Measurements from ENCODE around the gene INPP1.

DNA sequence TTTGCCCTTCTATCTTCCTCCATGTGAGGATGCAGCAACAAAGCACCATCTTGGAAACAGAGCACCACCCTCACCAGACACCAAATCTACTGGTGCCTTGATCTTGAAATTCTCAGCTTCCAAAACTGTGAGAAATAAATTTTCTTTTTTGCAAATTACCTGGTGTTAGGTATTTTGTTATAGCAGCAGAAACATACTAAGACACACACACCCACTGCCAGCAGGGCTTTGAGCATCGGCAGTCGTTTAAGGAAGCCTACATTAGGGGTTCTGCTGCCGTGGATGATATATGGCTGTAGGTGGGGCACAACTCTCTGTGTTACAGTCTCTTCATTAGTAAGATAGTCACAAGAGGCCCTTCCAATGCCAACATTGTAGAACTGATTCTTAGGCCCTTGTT lies 44.0 kb downstream of the INPP1 start:
- TF ChIP-seq, protein P1, sequence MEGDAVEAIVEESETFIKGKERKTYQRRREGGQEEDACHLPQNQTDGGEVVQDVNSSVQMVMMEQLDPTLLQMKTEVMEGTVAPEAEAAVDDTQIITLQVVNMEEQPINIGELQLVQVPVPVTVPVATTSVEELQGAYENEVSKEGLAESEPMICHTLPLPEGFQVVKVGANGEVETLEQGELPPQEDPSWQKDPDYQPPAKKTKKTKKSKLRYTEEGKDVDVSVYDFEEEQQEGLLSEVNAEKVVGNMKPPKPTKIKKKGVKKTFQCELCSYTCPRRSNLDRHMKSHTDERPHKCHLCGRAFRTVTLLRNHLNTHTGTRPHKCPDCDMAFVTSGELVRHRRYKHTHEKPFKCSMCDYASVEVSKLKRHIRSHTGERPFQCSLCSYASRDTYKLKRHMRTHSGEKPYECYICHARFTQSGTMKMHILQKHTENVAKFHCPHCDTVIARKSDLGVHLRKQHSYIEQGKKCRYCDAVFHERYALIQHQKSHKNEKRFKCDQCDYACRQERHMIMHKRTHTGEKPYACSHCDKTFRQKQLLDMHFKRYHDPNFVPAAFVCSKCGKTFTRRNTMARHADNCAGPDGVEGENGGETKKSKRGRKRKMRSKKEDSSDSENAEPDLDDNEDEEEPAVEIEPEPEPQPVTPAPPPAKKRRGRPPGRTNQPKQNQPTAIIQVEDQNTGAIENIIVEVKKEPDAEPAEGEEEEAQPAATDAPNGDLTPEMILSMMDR (IDR thresholded peaks at IDR 0.05), result no peak
- TF ChIP-seq, protein P2, sequence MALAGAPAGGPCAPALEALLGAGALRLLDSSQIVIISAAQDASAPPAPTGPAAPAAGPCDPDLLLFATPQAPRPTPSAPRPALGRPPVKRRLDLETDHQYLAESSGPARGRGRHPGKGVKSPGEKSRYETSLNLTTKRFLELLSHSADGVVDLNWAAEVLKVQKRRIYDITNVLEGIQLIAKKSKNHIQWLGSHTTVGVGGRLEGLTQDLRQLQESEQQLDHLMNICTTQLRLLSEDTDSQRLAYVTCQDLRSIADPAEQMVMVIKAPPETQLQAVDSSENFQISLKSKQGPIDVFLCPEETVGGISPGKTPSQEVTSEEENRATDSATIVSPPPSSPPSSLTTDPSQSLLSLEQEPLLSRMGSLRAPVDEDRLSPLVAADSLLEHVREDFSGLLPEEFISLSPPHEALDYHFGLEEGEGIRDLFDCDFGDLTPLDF (CRISPR knock-in tag; IDR thresholded peaks at IDR 0.05), result no peak
- TF ChIP-seq OVOL2 (CRISPR knock-in tag; IDR thresholded peaks at IDR 0.05; ENCODE audit: borderline replicate concordance), result no peak
- TF ChIP-seq, protein P3, sequence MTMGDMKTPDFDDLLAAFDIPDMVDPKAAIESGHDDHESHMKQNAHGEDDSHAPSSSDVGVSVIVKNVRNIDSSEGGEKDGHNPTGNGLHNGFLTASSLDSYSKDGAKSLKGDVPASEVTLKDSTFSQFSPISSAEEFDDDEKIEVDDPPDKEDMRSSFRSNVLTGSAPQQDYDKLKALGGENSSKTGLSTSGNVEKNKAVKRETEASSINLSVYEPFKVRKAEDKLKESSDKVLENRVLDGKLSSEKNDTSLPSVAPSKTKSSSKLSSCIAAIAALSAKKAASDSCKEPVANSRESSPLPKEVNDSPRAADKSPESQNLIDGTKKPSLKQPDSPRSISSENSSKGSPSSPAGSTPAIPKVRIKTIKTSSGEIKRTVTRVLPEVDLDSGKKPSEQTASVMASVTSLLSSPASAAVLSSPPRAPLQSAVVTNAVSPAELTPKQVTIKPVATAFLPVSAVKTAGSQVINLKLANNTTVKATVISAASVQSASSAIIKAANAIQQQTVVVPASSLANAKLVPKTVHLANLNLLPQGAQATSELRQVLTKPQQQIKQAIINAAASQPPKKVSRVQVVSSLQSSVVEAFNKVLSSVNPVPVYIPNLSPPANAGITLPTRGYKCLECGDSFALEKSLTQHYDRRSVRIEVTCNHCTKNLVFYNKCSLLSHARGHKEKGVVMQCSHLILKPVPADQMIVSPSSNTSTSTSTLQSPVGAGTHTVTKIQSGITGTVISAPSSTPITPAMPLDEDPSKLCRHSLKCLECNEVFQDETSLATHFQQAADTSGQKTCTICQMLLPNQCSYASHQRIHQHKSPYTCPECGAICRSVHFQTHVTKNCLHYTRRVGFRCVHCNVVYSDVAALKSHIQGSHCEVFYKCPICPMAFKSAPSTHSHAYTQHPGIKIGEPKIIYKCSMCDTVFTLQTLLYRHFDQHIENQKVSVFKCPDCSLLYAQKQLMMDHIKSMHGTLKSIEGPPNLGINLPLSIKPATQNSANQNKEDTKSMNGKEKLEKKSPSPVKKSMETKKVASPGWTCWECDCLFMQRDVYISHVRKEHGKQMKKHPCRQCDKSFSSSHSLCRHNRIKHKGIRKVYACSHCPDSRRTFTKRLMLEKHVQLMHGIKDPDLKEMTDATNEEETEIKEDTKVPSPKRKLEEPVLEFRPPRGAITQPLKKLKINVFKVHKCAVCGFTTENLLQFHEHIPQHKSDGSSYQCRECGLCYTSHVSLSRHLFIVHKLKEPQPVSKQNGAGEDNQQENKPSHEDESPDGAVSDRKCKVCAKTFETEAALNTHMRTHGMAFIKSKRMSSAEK (CRISPR knock-in tag; IDR thresholded peaks at IDR 0.05; ENCODE audit: borderline replicate concordance), result no peak
- no peak for TF ChIP-seq NFATC4 (CRISPR knock-in tag; IDR thresholded peaks at IDR 0.05)
- no peak for TF ChIP-seq ELF4 (CRISPR knock-in tag; IDR thresholded peaks at IDR 0.05; ENCODE audit: low read depth)
- TF ChIP-seq SP1 (CRISPR knock-in tag; conservative IDR thresholded peaks at IDR 0.05), result no peak

Data from WTC11 (cell line).